Gastroesophageal sphincter (tissue), 3 donors: ENCODE data around the gene SRGAP2.
"Not testable (repeated sequence)": the region's sequence is repeated elsewhere in the genome, so short reads cannot be mapped to it uniquely, and the experiment has no call there.

Experiments
- EP300 ChIP-seq: sonication (generic); formaldehyde crosslinking; IDR thresholded peaks from one replicate; pipeline ENCODE4 v1.6.1; 2017; ENCODE audit warnings: antibody characterized with exemption, mild to moderate bottlenecking
- POLR2A ChIP-seq, 2 donors: fragments of 450-650 bp; IDR thresholded peaks; one replicate each; pipeline ENCODE4 v1.6.1; 2017; ENCODE audit warnings: antibody characterized with exemption in 2 of 2, mild to moderate bottlenecking in 2 of 2, moderate library complexity in 1 of 2
- POLR2AphosphoS5 ChIP-seq: sonication (generic); formaldehyde crosslinking; IDR thresholded peaks from one replicate; pipeline ENCODE4 v1.6.1; 2017; ENCODE audit warnings: antibody characterized with exemption
- TF ChIP-seq, protein P1 (sequence below), 4 experiments: fragments of 200-600 bp in 2 of 4; fragments of 450-650 bp in 2 of 4; sonication (generic) in 1 of 4; IDR thresholded peaks; one replicate each; pipeline ENCODE4 v1.5.1; 2017 to 2019; ENCODE audit warnings: antibody characterized with exemption in 4 of 4, mild to moderate bottlenecking in 2 of 4, moderate library complexity in 2 of 4

GRCh38 chr1:206205569-206205968 is 2.2 kb downstream of the SRGAP2 start:
- not testable (repeated sequence) for TF ChIP-seq POLR2A (IDR thresholded peaks at IDR 0.05); POLR2AphosphoS5; EP300
- TF ChIP-seq, protein P1, sequence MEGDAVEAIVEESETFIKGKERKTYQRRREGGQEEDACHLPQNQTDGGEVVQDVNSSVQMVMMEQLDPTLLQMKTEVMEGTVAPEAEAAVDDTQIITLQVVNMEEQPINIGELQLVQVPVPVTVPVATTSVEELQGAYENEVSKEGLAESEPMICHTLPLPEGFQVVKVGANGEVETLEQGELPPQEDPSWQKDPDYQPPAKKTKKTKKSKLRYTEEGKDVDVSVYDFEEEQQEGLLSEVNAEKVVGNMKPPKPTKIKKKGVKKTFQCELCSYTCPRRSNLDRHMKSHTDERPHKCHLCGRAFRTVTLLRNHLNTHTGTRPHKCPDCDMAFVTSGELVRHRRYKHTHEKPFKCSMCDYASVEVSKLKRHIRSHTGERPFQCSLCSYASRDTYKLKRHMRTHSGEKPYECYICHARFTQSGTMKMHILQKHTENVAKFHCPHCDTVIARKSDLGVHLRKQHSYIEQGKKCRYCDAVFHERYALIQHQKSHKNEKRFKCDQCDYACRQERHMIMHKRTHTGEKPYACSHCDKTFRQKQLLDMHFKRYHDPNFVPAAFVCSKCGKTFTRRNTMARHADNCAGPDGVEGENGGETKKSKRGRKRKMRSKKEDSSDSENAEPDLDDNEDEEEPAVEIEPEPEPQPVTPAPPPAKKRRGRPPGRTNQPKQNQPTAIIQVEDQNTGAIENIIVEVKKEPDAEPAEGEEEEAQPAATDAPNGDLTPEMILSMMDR (IDR thresholded peaks at IDR 0.05), result not testable (repeated sequence)
